Astrocyte of the cerebellum (primary cell): Measurements from ENCODE around the gene SNX14.
A peak's percentile ranks its signal among the peaks of the same experiment; 100 is the strongest.

ENCODE experiments used
- DNase-seq: peaks from one replicate; pipeline ENCODE4 v3.0.0-alpha.2; 2011; ENCODE audit warnings: low read depth
- H3K4me3 ChIP-seq: 2 replicates; pipeline ENCODE4 v1.5.1; 2011; ENCODE audit warnings: mild to moderate bottlenecking, low read depth, low read length, moderate library complexity
- CTCF ChIP-seq: IDR thresholded peaks from 2 replicates; pipeline ENCODE4 v1.5.1; 2012; ENCODE audit warnings: low read length, low read depth, moderate library complexity, mild to moderate bottlenecking; ENCODE audit errors: missing control alignments
- in situ Hi-C: cut with HindIII; loops from 2 replicates; pipeline ENCODE4 v1.10.0; 2017; ENCODE audit warnings: low sequenced_read_pairs

Gene SNX14

GRCh38 chr6:85506441-85507093, 87.1 kb downstream of the SNX14 start:
- no peak for DNase-seq
- in situ Hi-C loops = no loop called here
- no peak for TF ChIP-seq CTCF
- no peak overlapping the region for H3K4me3 ChIP-seq

GRCh38 chr6:85498596-85499258, 94.9 kb downstream of the SNX14 start:
- DNase-seq = peak; percentile 40
- H3K4me3 ChIP-seq = no peak overlapping the region
- no peak for TF ChIP-seq CTCF
- in situ Hi-C loops = no loop called here

- no peak for TF ChIP-seq CTCF
- in situ Hi-C loops = no loop called here
- no peak overlapping the region for H3K4me3 ChIP-seq
- no peak for DNase-seq
Observed at GRCh38 chr6:85496856-85497255, 96.8 kb downstream of the SNX14 start.

- H3K4me3 ChIP-seq = no peak overlapping the region
- TF ChIP-seq CTCF = no peak
- no peak for DNase-seq
- in situ Hi-C loops = no loop called here
Observed at GRCh38 chr6:85496009-85496579, 97.6 kb downstream of the SNX14 start.

- no peak for TF ChIP-seq CTCF
- no peak overlapping the region for H3K4me3 ChIP-seq
- in situ Hi-C loops = no loop called here
- no peak for DNase-seq
Observed at GRCh38 chr6:85494547-85495536, 98.8 kb downstream of the SNX14 start.

GRCh38 chr6:85493389-85493788, 100.3 kb downstream of the SNX14 start:
- in situ Hi-C loops = no loop called here
- TF ChIP-seq CTCF = no peak
- DNase-seq = no peak

More at GRCh38 chr6:85493389-85493788, 100.3 kb downstream of the SNX14 start:
- no peak overlapping the region for H3K4me3 ChIP-seq
